ENCODE data around the gene CAMK2N1.

CAMK2N1 gene

DNA sequence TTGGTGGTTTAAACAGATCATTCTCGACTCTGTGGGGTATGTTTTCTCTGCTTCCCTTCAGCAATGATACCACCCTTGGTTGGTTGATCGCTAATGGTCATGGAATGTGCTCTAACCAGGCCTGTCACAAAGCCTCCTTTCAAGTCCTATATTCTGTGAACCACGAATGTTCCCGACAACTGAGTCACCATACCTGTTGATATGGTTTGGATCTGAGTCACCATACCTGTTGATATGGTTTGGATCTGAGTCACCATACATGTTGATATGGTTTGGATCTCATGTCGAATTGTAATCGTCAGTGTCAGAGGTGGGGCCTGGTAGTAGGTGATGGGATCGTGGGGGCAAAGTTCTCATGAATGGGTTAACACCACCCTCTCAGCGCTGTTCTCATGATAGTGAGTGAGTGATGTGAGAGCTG lies 10.2 kb upstream of the CAMK2N1 start:
- no peak for DNase-seq

DNA sequence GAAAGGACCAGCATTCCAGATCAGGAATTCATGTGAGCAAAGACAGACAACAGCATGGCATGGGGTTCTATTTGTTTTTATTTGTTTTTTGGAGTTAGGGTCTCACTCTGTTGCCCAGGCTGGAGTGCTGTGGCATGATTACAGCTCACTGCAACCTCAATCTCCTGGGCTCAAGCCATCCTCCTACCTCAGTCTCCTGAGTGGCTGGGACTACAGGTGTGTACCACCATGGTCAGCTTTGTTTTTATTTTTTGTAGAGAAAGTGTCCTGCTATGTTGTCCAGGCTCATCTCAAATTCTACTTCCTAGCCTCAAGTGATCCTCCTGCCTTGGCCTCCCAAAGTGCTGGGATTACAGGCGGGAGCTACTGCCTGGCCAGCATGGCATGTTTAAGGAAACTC lies 9.7 kb upstream of the CAMK2N1 start:
- DNase-seq: no peak

DNA sequence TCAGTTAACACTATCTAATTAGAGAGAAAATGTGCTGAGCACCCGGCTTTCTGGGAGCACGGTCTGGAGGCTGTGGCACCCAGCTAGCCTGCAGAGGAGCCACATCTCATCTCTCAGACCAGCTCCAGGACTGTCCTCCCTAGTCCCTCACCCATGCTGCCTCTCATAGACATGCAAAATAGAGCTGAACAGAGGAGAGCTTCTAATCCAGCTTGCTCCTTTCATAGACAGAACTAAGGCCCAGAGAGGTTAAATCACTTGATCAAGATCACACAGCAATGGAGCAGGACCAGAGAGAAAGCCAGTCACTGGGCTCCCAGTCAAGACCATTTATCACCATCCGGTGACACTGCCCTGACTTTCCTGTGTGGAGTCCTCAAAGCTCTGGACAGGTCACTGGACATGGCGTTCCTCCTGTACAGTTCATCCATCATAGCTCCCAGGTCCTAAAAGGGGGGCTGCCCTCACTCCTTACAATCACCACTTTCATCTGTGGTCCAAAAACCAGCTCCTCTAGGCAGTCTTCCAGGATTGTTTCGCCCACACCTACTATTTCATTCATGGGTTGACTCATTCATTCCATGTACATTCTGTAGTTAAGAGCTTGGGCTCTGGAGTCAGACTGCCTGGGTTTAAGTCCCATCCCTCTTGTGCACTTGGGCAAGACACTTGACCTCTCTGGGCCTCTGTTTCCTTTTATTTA lies 8.8 kb upstream of the CAMK2N1 start:
- DNase-seq: no peak

- DNase-seq: peak; percentile 43
These were observed 8.0 kb upstream of the CAMK2N1 start for GRCh38 chr1:20493839-20494608.

DNA sequence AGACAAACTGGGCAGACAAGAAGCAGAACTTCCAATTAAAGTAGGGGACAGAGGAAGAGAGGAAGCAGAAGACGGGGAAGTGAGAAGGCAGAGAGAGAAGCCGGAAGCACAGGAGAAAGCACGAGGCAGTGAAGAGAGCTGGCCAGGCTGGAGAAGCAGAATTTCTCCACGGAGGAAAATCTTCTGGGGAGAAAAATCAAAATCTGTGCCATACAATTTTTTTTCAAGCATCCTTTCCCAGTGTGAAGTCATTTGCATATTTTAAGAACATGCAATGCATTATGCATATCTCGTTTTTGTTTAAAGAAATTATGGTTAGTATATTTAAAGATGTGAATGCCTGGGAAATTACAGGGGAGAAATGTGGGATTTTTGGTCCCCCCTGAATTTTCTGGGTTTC lies 7.3 kb upstream of the CAMK2N1 start:
- DNase-seq: no peak

GRCh38 chr1:20492751-20493150 lies 6.7 kb upstream of the CAMK2N1 start:
- DNase-seq: no peak

- DNase-seq: no peak
These were observed 5.9 kb upstream of the CAMK2N1 start for GRCh38 chr1:20491866-20492265.

- no peak for DNase-seq
These were observed 5.2 kb upstream of the CAMK2N1 start for GRCh38 chr1:20491178-20491577.

- DNase-seq: no peak
These were observed 1.2 kb upstream of the CAMK2N1 start for GRCh38 chr1:20487236-20487590.

DNA sequence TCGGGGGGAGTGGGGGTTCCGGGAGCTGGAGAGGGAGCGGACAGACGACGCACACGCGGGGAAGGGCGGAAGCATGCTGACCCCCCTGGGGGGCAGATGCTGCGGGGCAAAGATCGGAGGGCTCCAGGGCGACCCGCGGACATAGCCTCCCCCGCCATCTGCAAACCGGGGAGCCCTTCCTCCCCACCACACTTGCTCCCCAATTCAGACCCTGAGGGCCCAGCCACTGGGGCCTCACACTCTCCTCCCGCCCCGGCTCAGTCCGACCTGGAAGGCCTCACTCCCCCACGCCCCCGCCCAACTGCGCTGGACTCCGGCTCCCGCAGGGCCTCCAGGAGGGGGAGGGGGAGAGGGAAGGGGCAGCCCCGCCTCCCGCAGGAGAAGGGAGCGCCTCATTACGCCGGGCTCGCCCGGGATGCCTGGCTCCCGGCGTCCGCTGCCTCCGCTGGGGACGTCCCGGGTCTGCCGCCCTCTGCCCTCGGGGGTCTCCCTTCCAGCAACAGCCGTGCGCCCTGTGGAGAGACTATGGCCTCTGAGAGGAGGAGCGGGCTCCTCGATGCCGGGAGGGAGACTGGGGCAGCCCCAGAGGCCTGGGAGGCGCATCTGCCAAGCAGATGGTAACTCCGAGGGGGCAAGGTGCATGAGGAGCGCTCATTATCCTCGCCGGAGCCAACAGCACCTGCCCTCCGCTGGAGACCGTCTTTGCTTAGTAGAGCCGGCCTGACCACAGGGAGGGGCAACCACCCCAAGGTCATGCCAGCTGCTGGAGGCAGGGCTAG lies 636 bp upstream of the CAMK2N1 start:
- peak; percentile 24 for DNase-seq

- DNase-seq: no peak
These were observed 1.2 kb downstream of the CAMK2N1 start for GRCh38 chr1:20484519-20485462.

GRCh38 chr1:20483833-20484518 lies 2.0 kb downstream of the CAMK2N1 start:
- DNase-seq: no peak

DNA sequence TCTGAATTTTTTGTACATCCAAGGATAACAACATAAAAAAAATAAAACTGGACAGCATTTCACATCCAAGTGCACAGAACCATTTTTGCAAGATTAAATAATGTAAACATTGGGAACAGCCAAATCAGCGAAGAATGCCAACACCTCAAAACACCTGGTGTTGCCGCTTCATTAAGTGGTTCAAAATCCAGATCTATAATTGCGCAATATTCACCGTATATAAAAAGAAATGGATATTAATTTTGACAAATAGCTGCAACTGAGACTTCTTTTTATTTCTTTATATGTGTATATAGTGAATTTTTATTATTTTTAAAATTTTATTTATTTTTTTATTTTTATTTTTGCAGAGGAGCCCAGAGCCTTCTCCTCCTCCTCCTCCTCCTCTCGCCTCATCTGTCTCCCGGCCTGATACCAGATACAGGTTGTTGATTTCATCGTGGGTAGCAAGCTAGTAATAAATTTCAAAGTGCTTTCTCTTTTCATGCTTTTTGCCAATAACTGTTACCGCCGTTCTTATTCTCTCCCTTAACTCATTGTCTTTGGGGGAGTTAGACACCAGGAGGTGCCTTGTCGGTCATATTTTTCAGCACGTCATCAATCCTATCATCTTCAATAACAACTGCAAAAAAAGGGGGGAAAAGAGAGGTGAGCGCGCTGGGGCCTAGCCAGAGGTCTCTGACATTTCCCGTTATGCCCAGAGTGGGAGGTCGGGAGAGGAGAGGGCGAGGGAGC lies 2.7 kb downstream of the CAMK2N1 start:
- no peak for DNase-seq

- DNase-seq: no peak
These were observed 4.1 kb downstream of the CAMK2N1 start for GRCh38 chr1:20481643-20482498.

DNA sequence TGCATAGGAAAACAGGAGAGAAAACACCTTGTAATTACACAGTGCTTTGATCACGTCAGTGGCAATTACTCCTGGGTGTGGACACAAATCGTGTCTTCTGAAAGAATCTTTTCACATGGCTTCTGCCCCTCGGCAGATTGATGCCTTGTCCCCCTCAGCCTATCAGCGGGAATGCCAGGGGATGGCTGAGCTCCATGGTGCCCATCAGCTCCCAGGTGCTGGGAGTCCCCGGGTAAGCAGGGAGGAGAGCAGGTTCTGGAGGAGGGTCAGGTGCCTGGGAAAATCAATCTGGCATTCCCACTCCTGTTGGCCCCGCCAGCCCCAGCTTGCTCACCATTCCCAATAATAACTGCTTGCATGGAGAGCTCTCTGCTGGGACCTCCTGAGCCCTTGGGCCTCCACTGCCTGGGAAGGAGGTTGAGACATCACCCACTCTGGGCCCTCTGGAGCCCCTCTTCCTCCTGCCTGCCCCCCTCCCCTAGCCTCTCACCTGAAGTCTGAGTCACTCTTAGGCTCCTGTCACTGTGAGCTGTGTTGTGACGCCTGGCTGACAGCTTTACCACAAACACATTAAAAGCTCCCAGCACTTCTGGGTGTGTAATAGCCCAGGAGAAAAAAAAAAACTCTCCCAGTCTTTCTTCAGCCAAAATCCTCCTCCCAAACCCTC lies 4.9 kb downstream of the CAMK2N1 start:
- DNase-seq: no peak

- no peak for DNase-seq
These were observed 5.6 kb downstream of the CAMK2N1 start for GRCh38 chr1:20480243-20480944.

GRCh38 chr1:20479840-20480239 lies 6.2 kb downstream of the CAMK2N1 start:
- no peak for DNase-seq

DNA sequence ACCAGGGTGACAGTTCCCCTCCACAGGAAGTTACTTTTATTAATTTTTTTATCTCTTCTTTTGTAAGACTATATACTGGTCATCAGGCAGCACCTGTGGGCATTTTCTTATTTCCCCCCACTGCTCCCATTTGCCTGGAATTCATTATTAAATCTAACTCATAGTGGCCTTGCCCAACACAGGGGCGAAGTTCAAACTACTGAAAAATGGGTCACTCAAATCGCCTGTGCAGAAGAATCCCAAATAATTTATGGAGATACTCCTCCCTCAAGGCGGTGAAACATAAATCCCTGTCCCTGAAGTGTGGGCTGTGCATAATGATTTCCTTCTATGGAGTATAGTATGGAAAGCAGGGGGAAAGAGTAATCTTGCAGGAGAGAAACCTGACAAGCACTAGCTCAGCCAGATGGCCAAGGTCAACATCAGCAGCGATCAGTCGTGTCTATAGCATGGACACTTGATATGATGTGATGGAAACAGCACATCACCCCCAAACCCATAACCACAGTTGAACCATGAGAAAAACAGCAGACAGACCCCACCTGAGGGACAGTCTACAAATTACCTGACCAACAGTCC lies 7.9 kb downstream of the CAMK2N1 start:
- no peak for DNase-seq
